HG02943 (cell line): Measurements from ENCODE around the gene RRAS2.
"Not testable (repeated sequence)": the region's sequence is repeated elsewhere in the genome, so short reads cannot be mapped to it uniquely, and the experiment has no call there.

ENCODE experiments used
- ATAC-seq: cut with Tn5 transposase; IDR thresholded peaks from one replicate; pipeline ENCODE4 v1.9.1; 2021; ENCODE audit warnings: mild to moderate bottlenecking, low read depth, moderate library complexity; ENCODE audit not compliant: unreplicated experiment

RRAS2 gene

GRCh38 chr11:14358729-14359439 is at the start of gene RRAS2:
Gene RRAS2, minus strand, starts transcription at chr11:14359183. Its CDS starts 313 bp downstream, at chr11:14358870.
- peak; percentile 95 for ATAC-seq

DNA sequence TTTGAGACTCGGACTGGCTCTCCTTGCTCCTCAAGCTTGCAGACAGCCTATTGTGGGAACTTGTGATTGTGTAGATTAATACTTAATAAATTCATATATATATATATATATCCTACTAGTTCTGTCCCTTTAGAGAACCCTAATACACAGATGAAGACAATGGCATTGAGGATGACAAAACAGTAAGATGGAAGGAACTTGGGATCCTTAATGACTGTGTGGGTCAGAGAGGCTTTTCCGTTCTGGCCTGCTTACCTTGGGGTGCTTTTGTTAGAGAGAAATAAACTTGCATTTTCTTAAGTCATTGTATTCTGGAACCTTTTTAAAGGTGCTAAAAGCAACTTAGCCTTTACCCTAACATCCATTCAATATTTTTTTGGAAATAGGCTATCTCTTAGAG is 49.6 kb upstream of the RRAS2 start:
- ATAC-seq, result no peak

DNA sequence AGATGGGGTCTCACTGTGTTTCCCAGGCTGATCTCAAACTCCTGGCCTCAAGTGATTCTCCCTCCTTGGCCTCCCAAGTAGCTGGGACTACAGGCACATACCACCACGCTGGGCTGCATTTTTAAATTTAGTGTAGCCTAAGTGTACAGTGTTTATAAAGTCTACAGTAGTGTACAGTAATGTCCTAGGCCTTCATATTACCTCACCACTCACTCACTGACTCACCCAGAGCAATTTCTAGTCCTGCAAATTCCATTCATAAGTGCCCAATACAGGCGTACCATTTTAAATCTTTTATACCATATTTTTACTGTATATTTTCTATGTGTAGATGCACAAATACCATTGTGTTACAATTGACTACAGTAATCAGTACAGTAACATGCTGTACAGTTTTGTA is 47.1 kb upstream of the RRAS2 start:
- not testable (repeated sequence) for ATAC-seq

- not testable (repeated sequence) for ATAC-seq
These were observed 44.5 kb upstream of the RRAS2 start for GRCh38 chr11:14403528-14403927.

GRCh38 chr11:14399087-14399486 is 40.1 kb upstream of the RRAS2 start:
- no peak for ATAC-seq

GRCh38 chr11:14396273-14396672 is 37.3 kb upstream of the RRAS2 start:
- ATAC-seq, result no peak

DNA sequence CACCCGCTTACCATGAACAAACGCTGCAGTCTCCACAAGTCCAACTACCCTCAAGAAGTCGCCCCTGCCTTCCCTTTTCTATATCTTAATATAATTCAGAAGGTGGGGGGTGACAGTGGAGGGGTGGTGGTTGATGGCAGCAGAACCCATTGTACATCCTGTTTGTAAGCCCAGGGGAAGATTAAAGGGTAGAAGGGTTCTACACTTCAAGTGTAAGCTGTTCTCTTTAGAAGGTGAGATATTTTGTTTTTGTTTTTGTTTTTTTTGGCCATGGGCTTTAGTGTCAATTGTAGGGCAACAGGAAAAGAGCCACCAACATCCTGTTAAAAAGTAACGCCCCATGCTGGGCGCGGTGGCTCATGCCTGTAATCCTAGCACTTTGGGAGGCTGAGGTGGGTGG is 34.9 kb upstream of the RRAS2 start:
- no peak for ATAC-seq

GRCh38 chr11:14393129-14393528 is 34.1 kb upstream of the RRAS2 start:
- ATAC-seq, result no peak

DNA sequence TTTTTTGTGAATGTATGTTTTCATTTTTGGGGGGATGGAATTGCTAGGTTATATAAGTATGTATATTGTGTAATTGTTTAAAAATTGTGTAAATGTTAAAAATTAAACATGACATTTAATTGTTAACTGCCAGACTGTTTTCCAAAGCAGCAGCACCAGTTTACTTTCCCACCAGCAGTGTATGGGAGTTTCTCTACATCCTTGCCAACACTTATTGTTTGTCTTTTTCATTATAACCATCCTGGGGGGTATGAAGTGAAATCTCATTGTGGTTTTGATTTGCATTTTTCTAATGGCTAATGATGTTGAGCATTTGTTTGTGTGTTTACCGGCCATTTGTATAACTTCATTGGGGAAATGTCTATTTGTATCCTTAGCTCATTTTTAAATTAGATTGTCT is 31.7 kb upstream of the RRAS2 start:
- ATAC-seq, result no peak

GRCh38 chr11:14388352-14388751 is 29.4 kb upstream of the RRAS2 start:
- ATAC-seq, result no peak

DNA sequence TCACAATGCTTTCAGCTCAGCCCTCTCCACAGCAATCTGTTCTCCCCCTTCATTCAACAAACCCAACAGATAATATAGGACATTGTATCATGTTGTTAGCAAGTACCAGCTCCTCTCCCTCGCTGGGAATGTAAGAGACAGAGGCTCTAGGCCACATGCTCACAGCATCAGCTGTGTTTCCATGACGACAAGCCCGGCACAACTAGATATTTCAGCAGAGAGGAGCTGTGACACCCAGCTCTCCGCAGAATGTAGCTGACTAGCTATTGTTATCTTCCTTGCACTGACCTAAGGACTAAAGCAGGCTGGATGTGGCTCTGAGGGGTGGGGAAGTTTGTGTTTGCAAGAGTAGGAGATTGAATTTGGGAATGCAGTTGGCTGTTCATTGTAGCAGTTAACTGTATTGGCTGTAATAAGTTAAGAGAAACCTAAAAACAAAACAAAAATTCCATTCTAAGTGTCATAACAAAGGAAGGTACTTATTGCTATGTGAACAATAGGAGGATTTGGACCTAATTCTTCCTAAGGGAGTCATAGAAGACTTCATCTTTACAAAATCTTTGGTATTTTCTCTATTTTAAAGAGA is 28.0 kb upstream of the RRAS2 start:
- no peak for ATAC-seq

GRCh38 chr11:14386081-14386480 is 27.1 kb upstream of the RRAS2 start:
- ATAC-seq, result no peak

GRCh38 chr11:14384338-14384737 is 25.4 kb upstream of the RRAS2 start:
- ATAC-seq, result no peak

DNA sequence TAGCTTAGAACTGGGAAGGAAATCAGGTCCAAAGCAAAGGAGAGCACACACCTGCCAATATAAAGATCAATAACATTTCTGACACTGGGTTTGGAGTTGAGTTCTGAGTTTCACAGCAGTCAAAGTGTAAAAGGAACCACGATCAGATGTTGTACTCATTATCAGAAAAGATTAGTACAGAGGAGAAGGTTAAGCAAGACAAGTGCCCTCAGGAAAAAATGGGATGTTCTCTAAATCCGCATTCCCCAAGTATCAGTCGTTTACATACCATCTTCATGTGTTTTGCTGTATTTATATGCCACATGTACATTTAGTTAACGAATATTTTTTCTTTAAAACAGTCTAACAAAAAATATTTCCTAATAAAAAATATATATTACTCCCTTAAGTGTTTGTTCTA is 23.0 kb upstream of the RRAS2 start:
- ATAC-seq, result no peak

DNA sequence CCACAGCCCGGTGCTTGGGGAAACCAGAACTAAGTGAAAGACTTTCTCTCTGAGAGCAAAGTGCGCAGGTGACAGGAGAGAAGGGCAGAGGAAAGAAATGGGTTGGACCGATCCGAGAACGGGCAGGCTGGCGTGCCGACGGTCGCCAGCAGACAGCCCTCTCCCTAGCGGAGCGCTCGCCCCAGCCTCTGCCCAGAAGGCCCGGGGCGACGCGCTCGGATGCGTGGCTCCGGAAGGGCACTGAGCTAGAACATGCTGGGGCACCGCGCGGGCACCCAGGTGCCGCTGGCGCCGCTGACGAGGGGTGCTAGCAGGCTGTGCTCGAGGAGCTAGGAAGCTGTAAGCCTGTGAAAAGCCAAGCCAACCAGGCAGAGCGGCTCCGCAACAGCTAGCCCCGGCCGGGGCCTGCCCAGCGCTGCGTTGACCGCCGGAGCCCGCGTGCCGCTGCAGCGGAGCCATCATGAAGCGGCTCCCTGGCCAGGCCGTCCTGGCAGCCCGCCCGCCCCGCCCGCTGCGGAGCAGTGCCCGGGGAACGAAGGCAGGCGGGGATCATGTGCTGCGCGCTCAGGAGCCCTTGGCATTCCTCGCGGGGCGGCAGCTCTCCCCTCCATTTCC is 22.1 kb upstream of the RRAS2 start:
- ATAC-seq, result peak; percentile 88

DNA sequence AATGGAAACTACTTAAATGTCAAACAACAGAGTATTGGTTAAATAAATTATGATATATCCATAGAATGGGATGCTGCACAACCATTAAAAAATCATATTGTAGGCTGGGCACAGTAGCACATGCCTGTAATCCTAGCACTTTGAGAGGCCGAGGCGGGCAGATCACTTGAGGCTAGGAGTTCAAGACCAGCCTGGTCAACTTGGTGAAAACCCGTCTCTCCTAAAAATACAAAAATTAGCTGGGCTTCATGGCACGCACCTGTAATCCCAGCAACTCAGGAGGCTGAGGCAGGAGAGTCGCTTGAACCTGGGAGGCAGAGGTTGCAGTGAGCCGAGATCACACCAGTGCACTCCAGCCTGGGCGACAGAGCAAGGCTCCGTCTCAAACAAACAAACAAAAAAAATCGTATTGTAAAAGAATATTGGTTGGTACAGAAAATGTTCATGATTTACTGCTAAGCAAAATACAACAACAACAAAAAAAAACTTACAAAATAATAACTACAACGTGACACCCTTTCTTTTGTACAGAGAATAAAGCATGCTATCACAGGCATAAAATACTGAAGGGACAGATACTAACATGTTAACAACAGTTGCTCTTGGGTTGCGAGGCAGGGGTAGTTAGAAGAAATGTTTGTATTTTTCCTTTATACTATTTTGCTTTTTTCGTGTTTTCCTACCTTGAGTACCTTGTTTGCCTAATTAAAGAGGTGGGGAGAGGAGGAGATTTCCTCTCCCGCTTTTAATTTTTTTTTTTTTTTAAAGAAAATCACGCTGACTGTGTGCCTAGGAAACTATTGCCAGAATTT is 21.3 kb upstream of the RRAS2 start:
- ATAC-seq, result no peak

GRCh38 chr11:14378171-14378570 is 19.2 kb upstream of the RRAS2 start:
- no peak for ATAC-seq

DNA sequence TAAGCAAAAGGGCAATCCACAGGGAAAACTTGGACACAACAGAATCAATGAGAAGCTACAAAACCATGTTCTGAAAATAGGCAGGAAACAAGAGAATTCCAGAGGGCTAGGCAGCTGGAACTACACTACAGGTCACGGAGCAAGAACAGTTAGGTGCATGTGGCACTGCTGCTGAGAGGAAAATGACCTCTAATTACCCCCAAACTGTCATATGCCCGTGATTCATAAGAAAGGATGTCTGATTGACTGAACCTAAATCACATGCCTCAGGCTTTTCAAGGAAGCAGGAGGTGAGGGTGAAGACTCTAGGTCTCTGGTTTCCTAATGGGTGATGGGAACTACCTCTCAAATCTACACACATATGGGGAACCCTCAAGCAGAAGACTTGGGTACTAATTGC is 17.9 kb upstream of the RRAS2 start:
- no peak for ATAC-seq

DNA sequence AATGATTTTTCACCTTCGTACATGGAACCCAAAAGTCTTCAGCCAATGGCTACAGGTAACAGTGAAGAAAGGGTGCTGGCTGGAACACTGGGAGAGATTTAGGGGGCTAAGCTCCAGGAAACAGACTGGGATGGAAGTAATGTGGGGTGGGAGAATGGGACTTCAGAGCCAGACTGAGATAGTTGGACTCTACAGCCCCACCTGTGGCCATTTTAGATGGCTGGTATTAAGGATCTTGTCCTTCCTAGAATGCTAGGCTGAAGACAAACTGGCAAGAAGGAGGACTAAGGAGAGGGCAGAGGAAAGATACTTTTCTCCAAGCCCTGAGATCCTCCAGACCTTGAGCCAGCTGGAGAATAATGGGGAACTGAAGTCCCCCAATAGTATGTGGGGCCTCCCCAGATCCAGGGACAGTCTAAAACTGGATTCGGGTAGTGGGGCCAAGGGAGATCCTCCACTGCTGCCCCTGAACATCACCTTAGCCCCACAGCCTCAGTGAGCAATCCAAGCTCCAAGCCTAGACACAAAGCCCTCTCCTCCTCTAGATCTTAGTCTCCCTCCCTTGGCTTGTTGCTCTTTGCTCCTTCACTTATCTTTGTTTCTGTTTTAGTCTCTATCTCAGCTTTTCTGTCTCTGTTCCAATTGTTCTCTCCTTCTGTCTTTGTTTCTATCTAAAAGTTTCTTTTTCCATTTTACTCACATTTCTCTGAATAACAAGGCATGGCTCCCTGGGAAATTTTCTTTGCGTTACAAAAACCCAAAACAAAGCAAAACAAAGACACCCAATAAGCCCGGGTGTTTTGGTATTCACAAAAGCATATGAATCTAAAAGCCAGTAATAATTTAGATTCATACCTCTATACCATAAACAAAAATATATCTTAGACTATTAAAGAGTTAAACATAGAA is 16.2 kb upstream of the RRAS2 start:
- no peak for ATAC-seq
